Adrenal gland (tissue), 12 donors: ENCODE measurements around the gene HOXD8. TPM values are rescaled to one million over a fixed set of nuclear protein-coding genes. Genes with fewer than 3 reads are reported as not detected.

Experiments
- DNase-seq, 7 donors: peaks; one replicate each; pipeline ENCODE4 v3.0.0-alpha.2; 2019 to 2020
- H3K27ac ChIP-seq, 5 donors: fragments of 200-600 bp; sonication (generic) in 4 of 5; 1 replicate in 3 of 5; 2 replicates in 2 of 5; pipeline versions ENCODE4 v1.5.1 to v1.8.0; 2016 to 2020; ENCODE audit warnings: mild to moderate bottlenecking in 1 of 5
- H3K27me3 ChIP-seq: fragments of 200-600 bp; 2 replicates; pipeline ENCODE4 v1.8.0; 2021
- H3K36me3 ChIP-seq, 2 donors: fragments of 200-600 bp; replicated peaks in 1 of 2; 1 replicate in 1 of 2; 2 replicates in 1 of 2; pipeline versions ENCODE4 v1.5.1 to v1.8.0; 2018 to 2022
- H3K4me1 ChIP-seq, 2 donors: fragments of 200-600 bp; replicated peaks in 1 of 2; 1 replicate in 1 of 2; 2 replicates in 1 of 2; pipeline versions ENCODE4 v1.5.1 to v1.8.0; 2018 to 2021
- H3K4me3 ChIP-seq, 4 donors: fragments of 200-600 bp; sonication (generic) in 3 of 4; one replicate each; pipeline ENCODE4 v1.5.1; 2016 to 2018
- H3K9me3 ChIP-seq, 3 donors: fragments of 200-600 bp; sonication (generic) in 1 of 3; replicated peaks in 1 of 3; 1 replicate in 2 of 3; 2 replicates in 1 of 3; pipeline versions ENCODE4 v1.5.1 to v1.8.0; 2016 to 2021
- POLR2A ChIP-seq, 2 donors: fragments of 450-650 bp; IDR thresholded peaks; one replicate each; pipeline ENCODE4 v1.6.1; 2017; ENCODE audit warnings: antibody characterized with exemption in 2 of 2, mild to moderate bottlenecking in 2 of 2, moderate library complexity in 1 of 2
- WGBS, 4 donors: extraction: QIAGEN DNeasy Blood & Tissue Kit in 2 of 4; methylation state at CpG; one replicate each; pipeline versions ENCODE4 v1.1.5 to v1.1.7; 2013 to 2017; 5-methylcytosine and 5-hydroxymethylcytosine counted together
- intact Hi-C, 2 donors: fragments of 100-400 bp; cut with DNase I; formaldehyde crosslinking; loops; one replicate each; pipeline versions ENCODE4 v1.14.1 to v1.15.0; 2022 to 2023
- polyA plus RNA-seq, 3 donors: library from polyadenylated mRNA; stranded (reverse); fragments of 200-250 nt in 2 of 3; fragments of 350-450 nt in 1 of 3; fragmentation: Illumina TruSeq in 1 of 3; extraction: RNeasy Lipid Tissue Mini Kit (QIAGEN cat#74804) in 1 of 3; gene quantifications; one replicate each; pipeline ENCODE4 v1.2.3, GENCODE V29; 2013 to 2014
- total RNA-seq, 9 donors: library from RNA; depleted of rRNA in 4 of 9; stranded (reverse); fragments of >200 nt in 4 of 9; fragments of 120-200 nt in 1 of 9; fragmentation: NEBNext Ultra II Directional in 1 of 9; extraction: Animal tissue kit (Norgen Biotek cat#: 25700) in 1 of 9; gene quantifications; one replicate each; pipeline versions ENCODE4 v1.1.0 to v1.2.4, GENCODE V29; 2013 to 2023
- TF ChIP-seq, protein P1 (sequence below), 6 experiments: fragments of 450-650 bp in 4 of 6; fragments of 200-600 bp in 2 of 6; sonication (generic) in 1 of 6; IDR thresholded peaks; 1 replicate in 5 of 6; 2 replicates in 1 of 6; pipeline versions ENCODE4 v1.5.1 to v1.8.0; 2016 to 2021; ENCODE audit warnings: antibody characterized with exemption in 6 of 6, mild to moderate bottlenecking in 2 of 6, moderate library complexity in 1 of 6
- donor health status: healthy with polysubstance abuse.
- donor health status: Bipolar disorder and iron deficiency.
- donor health status: DM: yes; HTN: yes; CAD: no.
- donor health status: DM: no; HTN: no; CAD: no.
- donor health status: DM: no; HTN: no; CAD: no.
- donor health status: DM: yes; HTN: yes; CAD: no.

The HOXD8 gene
- total and polyA plus RNA-seq, 12 donors = 11.3 to 46.2 (median 33.3) TPM

- Histone ChIP-seq H3K4me1 (peaks cover 7 to 19% of the 10 kb centered on the region in 2 donors), H3K36me3 (no peaks in the 10 kb centered on the region), H3K27me3 (peaks cover 96% of the 10 kb centered on the region), H3K4me3 (no peak overlapping the region), H3K9me3 (no peaks in the 10 kb centered on the region), H3K27ac (no peak overlapping the region)
- WGBS, 4 donors = 29 to 42% (median 37%) methylated on average over 22 to 25 of the region's 25 CpGs
- DNase-seq = no peak
- intact Hi-C loops = no loop called here
- no peak for TF ChIP-seq POLR2A (IDR thresholded peaks at IDR 0.05)
- TF ChIP-seq, protein P1, sequence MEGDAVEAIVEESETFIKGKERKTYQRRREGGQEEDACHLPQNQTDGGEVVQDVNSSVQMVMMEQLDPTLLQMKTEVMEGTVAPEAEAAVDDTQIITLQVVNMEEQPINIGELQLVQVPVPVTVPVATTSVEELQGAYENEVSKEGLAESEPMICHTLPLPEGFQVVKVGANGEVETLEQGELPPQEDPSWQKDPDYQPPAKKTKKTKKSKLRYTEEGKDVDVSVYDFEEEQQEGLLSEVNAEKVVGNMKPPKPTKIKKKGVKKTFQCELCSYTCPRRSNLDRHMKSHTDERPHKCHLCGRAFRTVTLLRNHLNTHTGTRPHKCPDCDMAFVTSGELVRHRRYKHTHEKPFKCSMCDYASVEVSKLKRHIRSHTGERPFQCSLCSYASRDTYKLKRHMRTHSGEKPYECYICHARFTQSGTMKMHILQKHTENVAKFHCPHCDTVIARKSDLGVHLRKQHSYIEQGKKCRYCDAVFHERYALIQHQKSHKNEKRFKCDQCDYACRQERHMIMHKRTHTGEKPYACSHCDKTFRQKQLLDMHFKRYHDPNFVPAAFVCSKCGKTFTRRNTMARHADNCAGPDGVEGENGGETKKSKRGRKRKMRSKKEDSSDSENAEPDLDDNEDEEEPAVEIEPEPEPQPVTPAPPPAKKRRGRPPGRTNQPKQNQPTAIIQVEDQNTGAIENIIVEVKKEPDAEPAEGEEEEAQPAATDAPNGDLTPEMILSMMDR (IDR thresholded peaks at IDR 0.05) = no peak
Observed at GRCh38 chr2:176105730-176106580, 23.6 kb upstream of the HOXD8 start.

- Histone ChIP-seq H3K4me3 (peak within 1 kb of the TSS in 1 of 4 donors; percentile 4), H3K27me3 (peaks cover 96% of the 10 kb centered on the region), H3K4me1 (peaks cover 7 to 19% of the 10 kb centered on the region in 2 donors), H3K36me3 (no peaks in the 10 kb centered on the region), H3K9me3 (no peaks in the 10 kb centered on the region), H3K27ac (no peak within 1 kb of the TSS)
- intact Hi-C loops = no loop called here
- 4 to 5% (median 4%) methylated on average over 12 to 85 of the region's 85 CpGs for WGBS, 4 donors
- TF ChIP-seq, protein P1 (IDR thresholded peaks at IDR 0.05) = no peak
- TF ChIP-seq POLR2A (IDR thresholded peaks at IDR 0.05) = no peak
- peak in 1 of 7 donors; percentile 46 for DNase-seq
Observed at GRCh38 chr2:176106581-176107539, 22.6 kb upstream of the HOXD8 start, which contains the start of gene HOXD11. Gene HOXD11 (plus strand): TSS chr2:176107280. CDS start chr2:176107356, 76 bp downstream.

DNA sequence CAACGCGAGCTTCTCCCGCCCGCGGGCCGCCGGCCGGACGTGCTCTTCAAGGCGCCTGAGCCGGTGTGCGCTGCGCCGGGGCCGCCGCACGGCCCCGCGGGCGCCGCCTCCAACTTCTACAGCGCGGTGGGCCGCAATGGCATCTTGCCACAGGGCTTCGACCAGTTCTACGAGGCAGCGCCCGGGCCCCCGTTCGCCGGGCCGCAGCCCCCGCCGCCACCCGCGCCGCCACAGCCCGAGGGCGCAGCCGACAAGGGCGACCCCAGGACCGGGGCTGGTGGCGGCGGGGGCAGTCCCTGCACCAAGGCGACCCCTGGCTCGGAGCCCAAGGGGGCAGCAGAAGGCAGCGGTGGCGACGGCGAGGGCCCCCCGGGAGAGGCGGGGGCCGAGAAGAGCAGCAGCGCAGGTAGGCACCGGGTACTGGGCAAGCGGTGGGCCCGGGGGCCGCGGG is 21.7 kb upstream of the HOXD8 start:
- DNase-seq = peak in 1 of 7 donors; percentile 12
- Histone ChIP-seq H3K27me3 (peaks cover 96% of the 10 kb centered on the region), H3K36me3 (no peaks in the 10 kb centered on the region), H3K9me3 (no peaks in the 10 kb centered on the region), H3K4me3 (no peak overlapping the region), H3K4me1 (peaks cover 7 to 19% of the 10 kb centered on the region in 2 donors), H3K27ac (no peak overlapping the region)
- 0 to 2% (median 2%) methylated on average over 3 to 59 of the region's 59 CpGs; no CpG with 5 or more reads in 1 of the 4 donors for WGBS, 4 donors
- TF ChIP-seq POLR2A (IDR thresholded peaks at IDR 0.05) = no peak
- TF ChIP-seq, protein P1 (IDR thresholded peaks at IDR 0.05) = no peak
- intact Hi-C loops = no loop called here
